ENCODE measurements around the gene FXYD2. TPM values are rescaled to one million over a fixed set of nuclear protein-coding genes. Genes with fewer than 3 reads are reported as not detected.

The FXYD2 gene
- total RNA-seq, 1 donor from 2014 or later: 5.0 TPM

GRCh38 chr11:117796872-117797529 is 27.5 kb downstream of the FXYD2 start, which contains the start of gene DSCAML1:
DSCAML1 (minus strand) TSS chr11:117797216; CDS start chr11:117797079, 137 bp downstream.
- Histone ChIP-seq H3K36me3 (ENCODE audit: control insufficient read depth, insufficient read depth, low read length) (no peaks in the 10 kb centered on the region), H3K4me3 (ENCODE audit: low read depth, low read length) (peak within 1 kb of the TSS; percentile 37), H3K27me3 (ENCODE audit: control insufficient read depth, insufficient read depth, low read length) (peaks cover 40% of the 10 kb centered on the region)
- no peak for DNase-seq (ENCODE audit: low read depth)
- no peak for TF ChIP-seq CTCF (IDR thresholded peaks at IDR 0.05; ENCODE audit: insufficient read depth, low read length, poor library complexity, severe bottlenecking)

GRCh38 chr11:117796456-117796871 is 28.1 kb downstream of the FXYD2 start:
- H3K4me3 ChIP-seq (ENCODE audit: low read depth, low read length): peak overlapping the region; percentile 37
- DNase-seq (ENCODE audit: low read depth): no peak
- no peaks in the 10 kb centered on the region for H3K36me3 ChIP-seq (ENCODE audit: control insufficient read depth, insufficient read depth, low read length)
- H3K27me3 ChIP-seq (ENCODE audit: control insufficient read depth, insufficient read depth, low read length): peaks cover 42% of the 10 kb centered on the region
- TF ChIP-seq CTCF (IDR thresholded peaks at IDR 0.05; ENCODE audit: insufficient read depth, low read length, poor library complexity, severe bottlenecking): no peak

- Histone ChIP-seq H3K36me3 (ENCODE audit: control insufficient read depth, insufficient read depth, low read length) (no peaks in the 10 kb centered on the region), H3K27me3 (ENCODE audit: control insufficient read depth, insufficient read depth, low read length) (peaks cover 45% of the 10 kb centered on the region), H3K4me3 (ENCODE audit: low read depth, low read length) (peak overlapping the region; percentile 37)
- no peak for DNase-seq (ENCODE audit: low read depth)
- TF ChIP-seq CTCF (IDR thresholded peaks at IDR 0.05; ENCODE audit: insufficient read depth, low read length, poor library complexity, severe bottlenecking): no peak
Measured at GRCh38 chr11:117795638-117796455, 28.7 kb downstream of the FXYD2 start.

- H3K27me3 ChIP-seq (ENCODE audit: control insufficient read depth, insufficient read depth, low read length): peaks cover 45% of the 10 kb centered on the region
- TF ChIP-seq CTCF (IDR thresholded peaks at IDR 0.05; ENCODE audit: insufficient read depth, low read length, poor library complexity, severe bottlenecking): no peak
Measured at GRCh38 chr11:117794772-117795629, 29.5 kb downstream of the FXYD2 start.

GRCh38 chr11:117794135-117794534 is 30.4 kb downstream of the FXYD2 start:
- DNase-seq (ENCODE audit: low read depth): no peak
- no peaks in the 10 kb centered on the region for H3K36me3 ChIP-seq (ENCODE audit: control insufficient read depth, insufficient read depth, low read length)
- peaks cover 45% of the 10 kb centered on the region for H3K27me3 ChIP-seq (ENCODE audit: control insufficient read depth, insufficient read depth, low read length)
- no peak for TF ChIP-seq CTCF (IDR thresholded peaks at IDR 0.05; ENCODE audit: insufficient read depth, low read length, poor library complexity, severe bottlenecking)
- no peak overlapping the region for H3K4me3 ChIP-seq (ENCODE audit: low read depth, low read length)

More at GRCh38 chr11:117794772-117795629, 29.5 kb downstream of the FXYD2 start:
- H3K4me3 ChIP-seq (ENCODE audit: low read depth, low read length): no peak overlapping the region
- H3K36me3 ChIP-seq (ENCODE audit: control insufficient read depth, insufficient read depth, low read length): no peaks in the 10 kb centered on the region
- no peak for DNase-seq (ENCODE audit: low read depth)
